H7 (cell line): ENCODE measurements around the gene TMEM42. TPM values are rescaled to one million over a fixed set of nuclear protein-coding genes. Genes with fewer than 3 reads are reported as not detected.
A peak's percentile ranks its signal among the peaks of the same experiment; 100 is the strongest.
"Not testable (repeated sequence)": the region's sequence is repeated elsewhere in the genome, so short reads cannot be mapped to it uniquely, and the experiment has no call there.

Source experiments
- DNase-seq: peaks from one replicate; pipeline ENCODE4 v3.0.0; 2012
- H3K27me3 ChIP-seq: 2 replicates; pipeline ENCODE4 v1.6.0; 2011; ENCODE audit warnings: mild to moderate bottlenecking, low read length; ENCODE audit not compliant: control insufficient read depth, insufficient read depth
- H3K36me3 ChIP-seq: replicated peaks from 2 replicates; pipeline ENCODE4 v1.5.1; 2011; ENCODE audit warnings: low read length; ENCODE audit not compliant: control insufficient read depth, insufficient read depth
- H3K4me3 ChIP-seq: 2 replicates; pipeline ENCODE4 v1.5.1; 2011; ENCODE audit warnings: low read depth, mild to moderate bottlenecking, control low read depth, low read length, moderate library complexity; ENCODE audit not compliant: insufficient read depth
- total RNA-seq: library from RNA; depleted of rRNA; stranded (reverse); fragments of >200 nt; shearing (Covaris generic); gene quantifications from 2 replicates; pipeline ENCODE4 v1.2.3, GENCODE V29; 2014; rRNA removed

The TMEM42 gene
- 16.0 and 20.4 TPM in 2 replicates for total RNA-seq

DNA sequence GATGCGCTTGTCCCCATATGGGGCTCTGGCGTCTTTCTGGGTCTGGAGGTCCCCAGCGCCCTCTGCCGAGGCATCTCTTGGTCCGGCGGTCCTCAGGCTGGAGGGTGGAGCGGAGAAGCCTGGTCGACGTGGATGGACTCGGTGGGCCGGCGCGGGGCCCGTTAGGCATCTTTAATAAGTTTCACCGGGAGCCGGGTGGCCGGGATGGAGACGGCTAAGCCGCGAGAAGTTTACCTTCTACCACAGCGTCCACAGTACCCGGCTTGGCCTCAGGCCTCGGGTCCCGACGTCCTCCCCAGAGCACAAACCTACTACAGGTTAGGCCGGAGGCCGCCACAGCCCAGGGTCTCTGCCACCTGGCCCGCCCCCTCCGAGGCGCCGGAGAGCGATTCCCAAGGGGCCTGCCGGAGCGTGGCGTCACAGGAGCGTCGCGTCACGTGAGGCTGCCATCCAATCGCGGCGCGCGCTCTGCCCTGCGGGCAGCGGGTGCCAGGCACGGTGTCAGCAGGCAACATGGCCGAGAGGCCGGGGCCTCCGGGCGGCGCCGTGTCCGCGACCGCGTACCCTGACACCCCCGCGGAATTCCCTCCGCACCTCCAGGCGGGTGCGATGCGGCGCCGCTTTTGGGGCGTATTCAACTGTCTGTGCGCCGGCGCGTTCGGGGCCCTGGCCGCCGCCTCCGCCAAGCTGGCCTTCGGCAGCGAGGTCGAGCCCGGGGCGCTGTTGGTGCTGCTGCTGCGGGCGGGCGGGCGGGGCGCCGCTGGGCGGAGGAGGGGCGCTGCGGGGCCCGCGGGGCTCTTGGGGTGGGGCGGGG is at the start of gene TMEM42:
TSS of gene TMEM42 (plus strand) at position 501 of the 814 bp plus-strand sequence. CDS start at position 514, 13 bp downstream.
- H3K27me3 ChIP-seq: no peaks in the 10 kb centered on the region
- DNase-seq: peak; percentile 98
- peak within 1 kb of the TSS; percentile 68 for H3K4me3 ChIP-seq
- no peaks in the 10 kb centered on the region for H3K36me3 ChIP-seq

DNA sequence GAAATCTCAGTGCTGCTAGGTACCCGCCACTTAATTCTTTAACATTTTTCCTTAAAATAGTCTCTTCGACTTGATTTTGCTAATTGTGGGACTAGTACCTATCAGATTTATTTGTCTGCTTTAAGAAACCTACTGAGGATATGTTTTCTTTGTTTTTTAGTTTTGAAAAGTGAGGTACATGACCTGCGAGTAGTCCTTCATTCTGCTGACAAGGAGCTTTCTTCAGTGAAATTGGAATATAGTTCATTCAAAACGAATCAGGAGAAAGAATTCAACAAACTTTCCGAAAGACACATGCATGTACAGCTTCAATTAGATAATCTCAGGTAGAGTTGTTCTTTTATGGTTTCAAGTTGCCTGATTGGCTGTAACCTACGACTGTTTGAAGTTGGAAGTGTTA is 47.0 kb upstream of the TMEM42 start:
- H3K4me3 ChIP-seq: no peak overlapping the region
- H3K36me3 ChIP-seq: peaks cover 5% of the 10 kb centered on the region
- H3K27me3 ChIP-seq: no peaks in the 10 kb centered on the region
- DNase-seq: no peak

DNA sequence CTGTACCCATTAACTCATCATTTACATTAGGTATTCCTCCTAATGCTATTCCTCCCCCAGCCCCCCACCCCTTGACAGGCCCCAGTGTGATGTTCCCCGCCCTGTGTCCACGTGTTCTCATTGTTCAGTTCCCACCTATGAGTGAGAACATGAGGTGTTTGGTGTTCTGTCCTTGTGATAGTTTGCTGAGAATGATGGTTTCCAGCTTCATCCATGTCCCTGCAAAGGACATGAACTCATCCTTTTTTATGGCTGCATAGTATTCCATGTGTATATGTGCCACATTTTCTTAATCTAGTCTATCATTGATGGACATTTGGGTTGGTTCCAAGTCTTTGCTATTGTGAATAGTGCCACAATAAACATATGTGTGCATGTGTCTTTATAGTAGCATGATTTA is 45.4 kb upstream of the TMEM42 start:
- not testable (repeated sequence) for H3K36me3 ChIP-seq, DNase-seq, H3K27me3 ChIP-seq, H3K4me3 ChIP-seq

DNA sequence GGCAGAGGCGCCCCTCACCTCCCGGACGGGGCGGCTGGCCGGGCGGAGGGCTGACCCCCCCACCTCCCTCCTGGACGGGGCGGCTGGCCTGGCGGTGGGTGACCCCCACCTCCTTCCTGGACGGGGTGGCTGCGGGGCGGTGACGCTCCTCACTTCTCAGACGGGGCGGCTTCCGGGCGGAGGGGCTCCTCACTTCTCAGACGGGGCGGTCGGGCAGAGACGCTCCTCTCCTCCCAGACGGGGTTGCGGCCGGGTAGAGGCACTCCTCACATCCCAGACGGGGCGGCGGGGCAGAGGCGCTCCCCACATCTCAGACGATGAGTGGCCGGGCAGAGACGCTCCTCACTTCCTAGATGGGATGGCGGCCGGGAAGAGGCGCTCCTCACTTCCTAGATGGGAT is 40.5 kb upstream of the TMEM42 start:
- not testable (repeated sequence) for H3K4me3 ChIP-seq, DNase-seq, H3K27me3 ChIP-seq, H3K36me3 ChIP-seq

DNA sequence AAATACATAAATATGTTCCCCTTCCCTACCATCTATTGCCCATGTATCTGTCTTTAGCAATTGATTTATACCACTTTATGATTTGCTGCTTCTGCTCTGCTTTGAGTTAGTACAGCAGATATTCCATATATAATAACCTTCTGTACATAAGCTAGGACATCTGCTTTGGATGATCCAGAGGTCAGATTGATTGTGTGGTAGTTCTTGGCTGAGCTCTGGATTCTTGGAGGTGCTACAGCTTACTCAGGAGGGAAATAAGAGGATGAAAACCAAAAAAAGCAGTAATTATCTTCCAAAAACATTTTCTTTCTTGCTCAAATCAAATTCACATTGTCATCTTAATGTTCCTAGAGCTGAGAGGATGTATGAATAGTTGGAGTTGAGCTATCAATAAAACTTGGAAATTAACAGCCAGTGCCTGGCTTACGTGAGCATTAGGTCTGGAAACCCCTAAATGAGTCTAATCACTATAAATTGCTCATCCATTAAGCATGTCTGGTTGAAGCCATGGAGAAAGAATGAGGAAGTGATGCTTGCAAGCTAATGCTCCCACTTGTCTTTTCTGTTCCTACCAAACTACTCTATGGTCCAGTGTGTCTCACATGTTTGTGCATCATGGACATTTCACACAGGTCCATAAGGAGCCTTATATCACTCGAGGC is 36.3 kb upstream of the TMEM42 start:
- Histone ChIP-seq H3K27me3 (no peaks in the 10 kb centered on the region), H3K4me3 (no peak overlapping the region), H3K36me3 (peaks cover 10% of the 10 kb centered on the region)
- no peak for DNase-seq

DNA sequence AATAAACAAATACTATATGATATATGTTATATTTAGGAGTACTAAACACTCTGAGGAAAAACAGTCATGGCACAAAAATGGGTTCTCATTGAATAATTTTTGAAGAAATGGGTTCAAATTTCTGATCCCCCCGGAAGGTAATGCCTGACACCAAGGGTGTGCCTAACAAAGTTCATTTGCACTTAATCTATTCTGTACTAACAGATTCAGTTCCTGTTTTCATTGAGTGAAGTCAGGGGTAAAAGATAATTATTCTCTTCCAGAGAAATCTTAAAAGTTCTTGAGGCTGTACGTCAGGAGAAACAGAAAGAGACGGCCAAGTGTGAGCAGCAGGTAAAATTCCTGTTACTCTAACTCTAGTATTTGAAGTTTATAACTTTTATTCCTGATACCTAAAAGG is 34.5 kb upstream of the TMEM42 start:
- H3K4me3 ChIP-seq: no peak overlapping the region
- no peak for DNase-seq
- H3K36me3 ChIP-seq: peaks cover 12% of the 10 kb centered on the region
- H3K27me3 ChIP-seq: no peaks in the 10 kb centered on the region

DNA sequence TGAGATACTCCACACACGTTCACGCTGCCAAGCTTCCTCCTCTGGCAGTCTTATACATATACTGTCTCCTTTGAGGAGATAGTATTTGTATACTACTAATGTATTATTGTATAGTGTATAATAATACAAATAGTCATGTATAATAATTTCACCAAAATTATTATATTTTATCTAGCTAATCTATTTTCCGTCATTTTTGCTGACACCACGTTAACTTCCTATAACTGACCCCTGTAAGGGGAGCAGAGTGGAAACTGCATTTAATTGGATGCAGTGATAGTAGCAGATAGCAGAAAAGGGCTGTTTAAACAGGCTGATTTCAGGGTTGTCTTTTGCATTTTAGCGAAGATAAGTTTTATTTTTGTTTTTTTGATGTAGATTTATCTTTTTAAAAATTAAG is 30.5 kb upstream of the TMEM42 start:
- H3K36me3 ChIP-seq: peaks cover 8% of the 10 kb centered on the region
- no peak overlapping the region for H3K4me3 ChIP-seq
- no peak for DNase-seq
- no peaks in the 10 kb centered on the region for H3K27me3 ChIP-seq

DNA sequence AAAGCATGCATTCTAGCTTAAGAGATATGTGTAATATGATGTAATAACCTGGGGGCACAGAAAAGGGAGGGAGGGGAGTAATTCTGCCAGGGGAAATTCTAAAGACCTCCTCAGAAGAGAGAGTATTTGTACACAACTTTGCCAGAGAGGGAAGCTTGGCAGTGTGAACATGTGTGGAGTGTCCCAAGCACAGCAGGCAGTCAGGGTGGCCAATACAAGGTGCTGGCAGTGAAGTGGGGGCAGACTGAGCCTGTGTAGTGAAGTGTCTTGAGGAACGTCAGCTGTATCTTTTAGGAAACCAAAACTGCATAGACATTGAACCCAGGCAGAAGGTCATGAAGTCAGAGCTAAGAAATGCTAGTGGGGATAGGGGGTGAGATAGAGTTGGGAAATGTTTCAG is 29.7 kb upstream of the TMEM42 start:
- no peak for DNase-seq
- H3K4me3 ChIP-seq: no peak overlapping the region
- H3K36me3 ChIP-seq: peaks cover 9% of the 10 kb centered on the region
- H3K27me3 ChIP-seq: no peaks in the 10 kb centered on the region

DNA sequence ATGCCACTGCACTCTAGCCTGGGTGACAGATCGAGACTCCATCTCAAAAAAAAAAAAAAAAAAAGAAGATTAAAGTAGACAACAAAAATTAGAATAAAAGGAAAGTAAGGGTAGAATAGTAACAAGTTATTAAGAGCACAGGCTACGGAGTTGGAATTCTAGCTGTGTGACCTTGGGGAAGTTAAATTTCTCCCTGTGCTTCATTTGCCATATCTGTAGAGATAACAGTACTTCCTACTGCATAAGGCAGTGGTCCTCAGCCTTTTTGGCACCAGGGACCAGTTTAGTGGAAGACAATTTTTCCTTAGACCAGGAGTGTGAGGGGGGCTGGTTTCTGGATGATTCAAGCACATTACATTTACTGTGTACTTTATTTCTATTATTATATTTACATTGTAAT is 28.7 kb upstream of the TMEM42 start:
- DNase-seq: no peak
- H3K4me3 ChIP-seq: no peak overlapping the region
- H3K27me3 ChIP-seq: no peaks in the 10 kb centered on the region
- H3K36me3 ChIP-seq: peaks cover 11% of the 10 kb centered on the region

DNA sequence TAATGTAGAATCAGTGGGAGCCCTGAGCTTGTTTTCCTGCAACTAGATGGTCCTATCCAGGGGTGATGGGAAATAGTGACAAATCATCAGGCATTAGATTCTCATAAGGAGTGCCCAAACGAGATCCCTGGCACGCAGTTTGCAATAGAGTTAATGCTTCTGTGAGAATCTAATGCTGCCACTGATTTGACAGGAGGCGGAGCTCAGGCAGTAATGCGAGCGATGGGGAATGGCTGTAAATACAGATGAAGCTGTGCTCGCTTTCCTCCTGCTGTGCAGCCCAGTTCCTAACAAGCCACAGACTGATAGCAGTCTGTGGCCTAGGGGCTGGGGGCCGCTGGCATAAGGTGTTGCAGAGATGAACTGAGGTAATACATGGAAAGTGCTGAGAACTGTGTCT is 28.3 kb upstream of the TMEM42 start:
- H3K4me3 ChIP-seq: no peak overlapping the region
- H3K27me3 ChIP-seq: no peaks in the 10 kb centered on the region
- H3K36me3 ChIP-seq: peaks cover 10% of the 10 kb centered on the region
- DNase-seq: no peak

DNA sequence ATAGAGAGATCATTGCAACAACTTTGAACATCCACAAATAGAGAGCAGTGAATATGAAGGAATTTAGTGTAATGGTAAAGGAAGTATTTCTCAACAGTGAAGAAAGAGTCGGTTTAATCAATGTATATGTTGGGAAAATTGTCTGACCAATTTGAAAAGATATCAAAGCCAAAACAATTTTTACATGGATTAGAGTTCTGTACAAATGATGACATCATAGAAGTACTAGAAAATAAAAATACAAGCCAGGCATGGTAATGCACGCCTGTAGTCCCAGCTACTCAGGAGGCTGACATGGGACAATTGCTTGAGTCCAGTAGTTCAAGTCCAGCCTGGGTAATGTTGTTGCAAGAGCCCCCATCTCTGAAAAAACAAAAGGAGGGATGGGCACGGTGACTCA is 26.0 kb upstream of the TMEM42 start:
- H3K4me3 ChIP-seq: no peak overlapping the region
- H3K27me3 ChIP-seq: no peaks in the 10 kb centered on the region
- peaks cover 14% of the 10 kb centered on the region for H3K36me3 ChIP-seq
- DNase-seq: no peak

DNA sequence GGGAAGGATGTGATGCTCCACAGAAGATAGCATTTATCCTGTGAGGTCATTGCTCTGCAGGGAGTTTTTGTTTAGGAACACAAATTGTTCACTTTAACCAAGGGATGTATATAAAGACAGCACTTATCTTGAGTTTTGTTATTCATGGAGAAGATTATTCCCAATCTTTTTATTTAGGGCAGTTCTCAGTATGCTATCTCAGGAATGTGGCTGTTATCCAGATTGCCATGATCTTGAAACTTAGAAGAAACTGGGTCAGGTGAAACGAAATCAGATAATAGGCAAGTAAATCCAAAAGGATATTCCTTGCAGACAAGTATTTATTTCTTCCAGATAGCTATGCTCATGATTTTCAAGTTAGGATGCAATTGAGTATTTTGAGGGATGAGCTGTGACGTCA is 19.3 kb upstream of the TMEM42 start:
- H3K36me3 ChIP-seq: peaks cover 27% of the 10 kb centered on the region
- no peak overlapping the region for H3K4me3 ChIP-seq
- DNase-seq: no peak
- no peaks in the 10 kb centered on the region for H3K27me3 ChIP-seq

DNA sequence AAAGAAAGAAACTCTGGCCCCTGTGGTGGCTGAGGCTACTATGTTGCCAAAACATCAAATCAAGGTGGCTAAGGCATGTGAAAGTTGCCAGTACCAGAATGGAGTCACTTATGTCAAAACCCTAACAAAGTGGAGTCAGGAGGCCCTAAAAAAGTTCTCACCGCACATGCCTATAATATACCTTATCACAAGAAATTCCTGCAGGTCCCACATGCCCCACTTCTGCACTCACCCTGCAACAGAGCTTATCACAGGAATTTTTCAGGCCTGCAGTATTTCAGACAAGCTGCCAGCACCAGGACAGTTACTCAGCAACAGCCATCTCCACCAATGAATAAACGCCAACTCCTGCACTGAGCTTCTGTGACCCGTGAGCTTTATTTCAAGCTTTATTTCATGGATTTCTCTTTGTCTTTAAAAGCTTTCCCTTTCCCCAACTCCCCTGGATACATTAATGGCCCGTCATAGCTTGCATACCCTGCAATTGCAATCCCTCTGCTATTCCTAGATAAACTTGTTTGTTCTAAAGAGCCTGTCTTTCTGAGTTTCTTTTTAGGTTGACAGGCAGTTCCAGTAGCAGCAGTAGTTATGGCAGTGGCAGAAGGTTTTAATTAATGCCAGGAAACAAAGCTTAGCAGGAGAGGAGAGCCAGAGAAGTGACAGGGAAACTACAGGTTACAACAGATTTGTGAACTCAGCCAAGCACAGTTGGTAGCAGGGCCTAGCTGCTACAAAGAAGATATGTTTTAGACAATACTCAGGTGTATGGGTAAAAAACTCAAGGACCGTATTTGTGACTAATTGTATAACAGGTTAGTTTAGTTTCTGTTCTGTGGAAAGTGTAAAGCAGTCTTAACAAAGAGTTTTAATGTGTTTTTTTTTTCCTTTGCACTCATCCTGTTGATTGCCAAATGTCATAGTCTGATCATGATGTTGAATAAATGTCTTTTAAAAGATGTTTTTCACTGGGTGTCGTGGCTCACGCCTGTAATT is 15.9 kb upstream of the TMEM42 start:
- H3K4me3 ChIP-seq: no peak overlapping the region
- no peak for DNase-seq
- H3K27me3 ChIP-seq: no peaks in the 10 kb centered on the region
- peaks cover 16% of the 10 kb centered on the region for H3K36me3 ChIP-seq

DNA sequence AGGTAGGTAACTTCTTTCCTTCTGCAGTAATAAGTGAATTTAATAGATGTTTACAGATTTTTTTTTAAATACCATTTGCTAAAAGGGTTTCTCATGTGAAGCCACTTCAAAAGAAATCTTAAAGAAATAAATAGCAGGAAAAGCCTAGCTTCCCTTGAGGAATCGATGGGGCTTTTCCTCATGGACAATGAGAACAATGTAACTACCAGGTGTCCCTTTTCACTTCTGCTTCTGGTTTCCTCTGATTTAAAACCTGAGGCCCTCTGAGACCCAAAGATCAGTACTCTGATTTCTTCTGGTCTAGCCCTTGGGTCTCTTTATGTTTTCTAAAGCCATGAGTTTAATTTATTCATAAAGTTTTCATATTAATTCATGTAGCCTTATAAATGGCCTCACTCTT is 13.1 kb upstream of the TMEM42 start:
- H3K4me3 ChIP-seq: no peak overlapping the region
- peaks cover 11% of the 10 kb centered on the region for H3K36me3 ChIP-seq
- no peak for DNase-seq

More for the DNA sequence above, 13.1 kb upstream of the TMEM42 start:
- no peaks in the 10 kb centered on the region for H3K27me3 ChIP-seq
